ENCODE measurements around the gene PPFIA3. TPM values are rescaled to one million over a fixed set of nuclear protein-coding genes. Genes with fewer than 3 reads are reported as not detected.
"Not testable (repeated sequence)": the region's sequence is repeated elsewhere in the genome, so short reads cannot be mapped to it uniquely, and the experiment has no call there.

PPFIA3 gene
- total and polyA plus RNA-seq, 2 experiments from 2014 or later, result 30.4 to 32.5 TPM

- H3K9me3 ChIP-seq (ENCODE audit: low read depth), result no peaks in the 10 kb centered on the region
- no peak for TF ChIP-seq CTCF (IDR thresholded peaks at IDR 0.05; ENCODE audit: low read depth, low read length)
- peaks cover 16% of the 10 kb centered on the region for H3K4me1 ChIP-seq (ENCODE audit: low read depth)
- H3K4me3 ChIP-seq, result no peak overlapping the region
- H3K36me3 ChIP-seq, result peaks cover 13% of the 10 kb centered on the region
- peak overlapping the region; percentile 100 for H3K27ac ChIP-seq
- no peaks in the 10 kb centered on the region for H3K27me3 ChIP-seq
- DNase-seq (ENCODE audit: low read depth in 1 of 2, low spot score in 1 of 2), result no peak
Measured at GRCh38 chr19:49165865-49166301, 46.5 kb downstream of the PPFIA3 start.

- Histone ChIP-seq H3K27ac (no peak overlapping the region), H3K9me3 (ENCODE audit: low read depth) (no peaks in the 10 kb centered on the region), H3K27me3 (no peaks in the 10 kb centered on the region), H3K4me3 (no peak overlapping the region), H3K4me1 (ENCODE audit: low read depth) (peaks cover 16% of the 10 kb centered on the region), H3K36me3 (peaks cover 22% of the 10 kb centered on the region)
- TF ChIP-seq CTCF (IDR thresholded peaks at IDR 0.05; ENCODE audit: low read depth, low read length), result no peak
- DNase-seq (ENCODE audit: low read depth in 1 of 2, low spot score in 1 of 2), result no peak
Measured at GRCh38 chr19:49167857-49168409, 48.6 kb downstream of the PPFIA3 start.

GRCh38 chr19:49168421-49168820, 49.1 kb downstream of the PPFIA3 start:
- H3K4me3 ChIP-seq, result no peak overlapping the region
- H3K4me1 ChIP-seq (ENCODE audit: low read depth), result peaks cover 16% of the 10 kb centered on the region

GRCh38 chr19:49173198-49173597, 53.9 kb downstream of the PPFIA3 start:
- no peaks in the 10 kb centered on the region for H3K9me3 ChIP-seq (ENCODE audit: low read depth)
- peaks cover 30% of the 10 kb centered on the region for H3K36me3 ChIP-seq
- H3K4me1 ChIP-seq (ENCODE audit: low read depth), result no peaks in the 10 kb centered on the region
- no peak for TF ChIP-seq CTCF (IDR thresholded peaks at IDR 0.05; ENCODE audit: low read depth, low read length)
- H3K4me3 ChIP-seq, result no peak overlapping the region
- H3K27ac ChIP-seq, result no peak overlapping the region
- no peaks in the 10 kb centered on the region for H3K27me3 ChIP-seq
- DNase-seq (ENCODE audit: low read depth in 1 of 2, low spot score in 1 of 2), result no peak

More at GRCh38 chr19:49168421-49168820, 49.1 kb downstream of the PPFIA3 start:
- no peak for TF ChIP-seq CTCF (IDR thresholded peaks at IDR 0.05; ENCODE audit: low read depth, low read length)
- no peak for DNase-seq (ENCODE audit: low read depth in 1 of 2, low spot score in 1 of 2)
- peaks cover 27% of the 10 kb centered on the region for H3K36me3 ChIP-seq
- no peaks in the 10 kb centered on the region for H3K27me3 ChIP-seq
- no peaks in the 10 kb centered on the region for H3K9me3 ChIP-seq (ENCODE audit: low read depth)
- H3K27ac ChIP-seq, result no peak overlapping the region

- no peaks in the 10 kb centered on the region for H3K27me3 ChIP-seq
- H3K27ac ChIP-seq, result no peak overlapping the region
- no peak for DNase-seq (ENCODE audit: low read depth in 1 of 2, low spot score in 1 of 2)
- H3K4me3 ChIP-seq, result no peak overlapping the region
- H3K4me1 ChIP-seq (ENCODE audit: low read depth), result no peaks in the 10 kb centered on the region
- H3K9me3 ChIP-seq (ENCODE audit: low read depth), result no peaks in the 10 kb centered on the region
- no peak for TF ChIP-seq CTCF (IDR thresholded peaks at IDR 0.05; ENCODE audit: low read depth, low read length)
- peaks cover 18% of the 10 kb centered on the region for H3K36me3 ChIP-seq
Measured at GRCh38 chr19:49180659-49181058, 61.3 kb downstream of the PPFIA3 start.

- not testable (repeated sequence) for H3K9me3 ChIP-seq (ENCODE audit: low read depth); H3K27me3 ChIP-seq; H3K4me1 ChIP-seq (ENCODE audit: low read depth); H3K27ac ChIP-seq; H3K4me3 ChIP-seq; DNase-seq (ENCODE audit: low read depth in 1 of 2, low spot score in 1 of 2)
- H3K36me3 ChIP-seq, result peaks cover 23% of the 10 kb centered on the region
Measured at GRCh38 chr19:49182010-49182847, 62.9 kb downstream of the PPFIA3 start.

All from cardiac muscle cell (in vitro differentiated cells and primary cell).